ENCODE data around the gene TRAK2. TPM values are rescaled to one million over a fixed set of nuclear protein-coding genes. Genes with fewer than 3 reads are reported as not detected.

Gene TRAK2
- total RNA-seq, 1 donor from 2014 or later = 26.6 TPM

DNA sequence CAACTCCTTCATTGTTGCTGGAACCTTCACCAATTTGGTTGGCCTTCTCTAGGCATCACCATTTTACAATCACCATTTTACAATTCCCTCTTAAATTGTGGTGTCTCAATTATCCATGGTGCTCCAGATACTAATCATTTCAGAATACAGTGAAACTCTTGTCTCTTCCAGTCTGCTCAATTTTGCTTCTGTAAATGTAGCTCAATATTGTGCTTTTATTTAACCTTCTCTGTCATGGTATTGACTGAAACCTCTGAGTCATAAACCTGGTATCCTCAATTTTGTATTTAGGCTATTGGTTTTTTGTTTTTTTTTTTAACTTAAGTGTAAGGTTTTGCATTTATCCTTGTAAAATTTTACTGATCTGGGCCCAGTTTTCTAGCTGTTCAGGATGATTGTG lies 16.4 kb upstream of the TRAK2 start:
- H3K27me3 ChIP-seq (ENCODE audit: control insufficient read depth, insufficient read depth, low read length) = no peaks in the 10 kb centered on the region
- peaks cover 1% of the 10 kb centered on the region for H3K36me3 ChIP-seq (ENCODE audit: control insufficient read depth, insufficient read depth, low read length)
- no peak overlapping the region for H3K4me3 ChIP-seq (ENCODE audit: low read depth, low read length)
- TF ChIP-seq, protein P1, sequence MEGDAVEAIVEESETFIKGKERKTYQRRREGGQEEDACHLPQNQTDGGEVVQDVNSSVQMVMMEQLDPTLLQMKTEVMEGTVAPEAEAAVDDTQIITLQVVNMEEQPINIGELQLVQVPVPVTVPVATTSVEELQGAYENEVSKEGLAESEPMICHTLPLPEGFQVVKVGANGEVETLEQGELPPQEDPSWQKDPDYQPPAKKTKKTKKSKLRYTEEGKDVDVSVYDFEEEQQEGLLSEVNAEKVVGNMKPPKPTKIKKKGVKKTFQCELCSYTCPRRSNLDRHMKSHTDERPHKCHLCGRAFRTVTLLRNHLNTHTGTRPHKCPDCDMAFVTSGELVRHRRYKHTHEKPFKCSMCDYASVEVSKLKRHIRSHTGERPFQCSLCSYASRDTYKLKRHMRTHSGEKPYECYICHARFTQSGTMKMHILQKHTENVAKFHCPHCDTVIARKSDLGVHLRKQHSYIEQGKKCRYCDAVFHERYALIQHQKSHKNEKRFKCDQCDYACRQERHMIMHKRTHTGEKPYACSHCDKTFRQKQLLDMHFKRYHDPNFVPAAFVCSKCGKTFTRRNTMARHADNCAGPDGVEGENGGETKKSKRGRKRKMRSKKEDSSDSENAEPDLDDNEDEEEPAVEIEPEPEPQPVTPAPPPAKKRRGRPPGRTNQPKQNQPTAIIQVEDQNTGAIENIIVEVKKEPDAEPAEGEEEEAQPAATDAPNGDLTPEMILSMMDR (IDR thresholded peaks at IDR 0.05; ENCODE audit: insufficient read depth, low read length, poor library complexity, severe bottlenecking) = no peak
- DNase-seq (ENCODE audit: low read depth) = no peak

DNA sequence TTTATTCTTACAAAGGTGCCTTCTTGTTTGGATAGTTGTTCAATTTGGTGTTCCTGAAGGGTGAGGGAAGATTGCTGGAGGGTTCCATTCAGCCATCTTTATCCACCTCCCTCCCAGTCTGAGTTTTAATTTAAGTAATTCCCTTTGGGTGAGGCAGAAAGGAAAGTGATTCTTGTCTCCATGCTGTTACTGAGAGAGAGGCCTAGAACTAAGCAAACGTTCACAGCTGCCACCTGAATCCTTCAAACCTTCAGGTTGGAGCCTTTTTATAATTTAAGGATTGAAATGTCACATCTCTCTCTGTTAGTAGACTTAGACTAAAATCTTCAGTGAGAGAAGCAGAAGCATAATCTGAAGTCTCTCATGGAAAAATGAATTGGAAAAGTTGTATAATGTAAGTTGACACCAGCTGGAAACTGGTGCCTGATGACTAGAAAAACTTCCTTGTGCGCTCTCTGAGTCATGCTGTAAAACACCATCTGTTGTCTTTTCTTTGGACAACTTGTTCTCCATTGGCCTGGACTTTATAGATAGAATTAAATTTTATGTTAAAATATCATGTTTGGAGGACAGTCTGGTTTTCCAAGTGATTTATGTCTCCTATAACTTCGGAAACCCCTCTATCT lies 14.9 kb upstream of the TRAK2 start:
- TF ChIP-seq, protein P1 (IDR thresholded peaks at IDR 0.05; ENCODE audit: insufficient read depth, low read length, poor library complexity, severe bottlenecking) = no peak
- H3K36me3 ChIP-seq (ENCODE audit: control insufficient read depth, insufficient read depth, low read length) = peaks cover 1% of the 10 kb centered on the region
- no peaks in the 10 kb centered on the region for H3K27me3 ChIP-seq (ENCODE audit: control insufficient read depth, insufficient read depth, low read length)
- no peak for DNase-seq (ENCODE audit: low read depth)
- no peak overlapping the region for H3K4me3 ChIP-seq (ENCODE audit: low read depth, low read length)

DNA sequence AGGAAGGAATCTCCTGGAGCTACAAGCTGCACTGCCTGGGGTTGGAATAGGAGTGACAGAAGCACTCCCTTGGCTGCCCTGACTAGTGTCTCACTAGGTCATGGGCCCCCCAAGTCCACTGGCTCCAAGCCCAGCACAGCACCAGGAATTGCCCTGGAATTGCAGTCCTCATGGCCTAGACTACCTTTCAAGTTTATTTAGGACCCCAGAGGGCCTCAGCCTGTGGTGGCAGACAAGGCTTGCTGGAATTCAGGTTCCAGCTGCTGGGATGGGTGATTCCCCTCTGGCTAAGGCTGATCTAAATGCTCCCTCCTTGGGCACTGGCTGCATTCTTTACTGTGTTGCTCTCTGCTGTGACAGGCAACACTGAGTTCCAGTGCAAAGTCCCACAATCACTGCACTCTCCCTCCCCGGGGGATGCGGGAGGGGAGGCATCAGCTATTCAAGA lies 14.3 kb upstream of the TRAK2 start:
- Histone ChIP-seq H3K27me3 (ENCODE audit: control insufficient read depth, insufficient read depth, low read length) (no peaks in the 10 kb centered on the region), H3K4me3 (ENCODE audit: low read depth, low read length) (no peak overlapping the region), H3K36me3 (ENCODE audit: control insufficient read depth, insufficient read depth, low read length) (peaks cover 1% of the 10 kb centered on the region)
- DNase-seq (ENCODE audit: low read depth) = no peak
- TF ChIP-seq, protein P1 (IDR thresholded peaks at IDR 0.05; ENCODE audit: insufficient read depth, low read length, poor library complexity, severe bottlenecking) = no peak

DNA sequence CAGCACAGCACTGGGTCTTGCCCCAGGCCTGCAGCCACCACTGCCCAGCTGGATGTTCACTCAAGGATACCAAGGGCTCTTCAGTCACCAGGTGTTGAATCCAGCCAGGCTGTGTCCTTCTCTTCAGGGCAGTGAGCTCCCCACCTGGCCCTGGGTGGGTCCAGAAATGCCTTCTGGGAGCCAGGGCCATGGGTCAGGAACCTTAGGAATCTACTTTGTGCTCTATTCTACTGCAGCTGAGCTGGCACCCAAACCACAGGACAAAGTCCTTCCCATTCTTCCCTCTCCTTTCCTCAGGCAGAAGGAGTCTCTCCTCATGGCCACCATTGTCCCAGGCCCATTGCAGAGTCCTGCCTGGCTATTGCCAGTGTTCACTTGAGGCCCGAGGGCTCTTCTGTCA lies 13.3 kb upstream of the TRAK2 start:
- TF ChIP-seq, protein P1 (IDR thresholded peaks at IDR 0.05; ENCODE audit: insufficient read depth, low read length, poor library complexity, severe bottlenecking) = no peak

DNA sequence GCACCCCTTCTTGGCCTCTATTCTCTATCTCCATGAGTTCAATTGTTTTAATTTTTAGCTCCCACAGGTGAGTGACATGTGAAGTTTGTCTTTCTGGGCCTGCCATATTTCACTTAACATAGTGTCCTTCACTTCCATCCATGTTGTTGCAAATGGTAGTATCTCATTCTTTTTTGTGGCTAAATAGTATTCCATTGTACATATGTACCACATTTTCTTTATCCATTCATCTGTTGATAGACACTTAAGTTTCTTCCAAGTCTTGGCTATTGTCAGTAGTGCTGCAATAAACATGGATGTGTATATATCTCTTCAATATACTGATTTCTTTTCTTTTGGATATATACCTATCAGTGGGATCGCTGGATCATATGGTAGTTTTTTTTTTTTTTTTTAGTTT lies 9.3 kb upstream of the TRAK2 start:
- no peak for DNase-seq (ENCODE audit: low read depth)
- H3K27me3 ChIP-seq (ENCODE audit: control insufficient read depth, insufficient read depth, low read length) = no peaks in the 10 kb centered on the region
- peaks cover 1% of the 10 kb centered on the region for H3K36me3 ChIP-seq (ENCODE audit: control insufficient read depth, insufficient read depth, low read length)
- H3K4me3 ChIP-seq (ENCODE audit: low read depth, low read length) = no peak overlapping the region
- TF ChIP-seq, protein P1 (IDR thresholded peaks at IDR 0.05; ENCODE audit: insufficient read depth, low read length, poor library complexity, severe bottlenecking) = no peak

More for the DNA sequence above, 13.3 kb upstream of the TRAK2 start:
- no peak for DNase-seq (ENCODE audit: low read depth)
- H3K27me3 ChIP-seq (ENCODE audit: control insufficient read depth, insufficient read depth, low read length) = no peaks in the 10 kb centered on the region
- H3K36me3 ChIP-seq (ENCODE audit: control insufficient read depth, insufficient read depth, low read length) = peaks cover 1% of the 10 kb centered on the region
- no peak overlapping the region for H3K4me3 ChIP-seq (ENCODE audit: low read depth, low read length)

DNA sequence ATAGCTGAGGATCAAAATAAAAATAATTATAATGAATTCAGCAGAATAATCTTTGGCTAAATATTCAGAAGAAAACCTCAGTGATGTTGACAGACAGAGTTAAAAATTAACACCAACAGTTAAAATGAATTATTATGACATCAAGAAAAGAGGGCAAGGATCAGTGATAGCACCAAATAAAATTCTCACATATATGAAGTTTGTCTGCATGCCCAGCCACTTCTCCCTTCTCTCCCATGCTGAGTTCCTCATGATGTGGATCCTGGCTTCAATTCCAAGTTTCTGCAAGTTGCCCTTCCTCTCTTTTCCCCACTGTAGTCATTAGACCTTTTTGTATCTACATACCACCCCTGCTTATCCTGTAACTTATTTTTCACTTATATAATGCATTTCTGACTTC lies 7.1 kb upstream of the TRAK2 start:
- H3K4me3 ChIP-seq (ENCODE audit: low read depth, low read length) = no peak overlapping the region
- DNase-seq (ENCODE audit: low read depth) = no peak
- H3K36me3 ChIP-seq (ENCODE audit: control insufficient read depth, insufficient read depth, low read length) = no peaks in the 10 kb centered on the region
- no peaks in the 10 kb centered on the region for H3K27me3 ChIP-seq (ENCODE audit: control insufficient read depth, insufficient read depth, low read length)
- TF ChIP-seq, protein P1 (IDR thresholded peaks at IDR 0.05; ENCODE audit: insufficient read depth, low read length, poor library complexity, severe bottlenecking) = no peak

All from kidney epithelial cell (primary cell).